GM12878 (cell line): ENCODE data around the gene DMRTC2. TPM values are rescaled to one million over a fixed set of nuclear protein-coding genes. Genes with fewer than 3 reads are reported as not detected.

Source experiments
- ATF2 ChIP-seq: IDR thresholded peaks from 2 replicates; pipeline ENCODE4 v1.6.1; 2012; ENCODE audit warnings: low read length, inconsistent platforms
- CBX5 ChIP-seq: sonication (generic); IDR thresholded peaks from 2 replicates; pipeline ENCODE4 v1.6.1; 2016; ENCODE audit warnings: low read depth, moderate library complexity, mild to moderate bottlenecking, inconsistent platforms
- CHD1 ChIP-seq: IDR thresholded peaks from 2 replicates; pipeline ENCODE4 v1.6.1; 2012; ENCODE audit warnings: low read depth, low read length, improper control_type of control experiment
- CREB1 ChIP-seq: IDR thresholded peaks from 2 replicates; pipeline ENCODE4 v1.6.1; 2012; ENCODE audit warnings: low read depth, mild to moderate bottlenecking, inconsistent platforms
- CREM ChIP-seq: IDR thresholded peaks from 2 replicates; pipeline ENCODE4 v1.6.1; 2014; ENCODE audit warnings: antibody characterized with exemption, low read depth
- FOS ChIP-seq: IDR thresholded peaks from 3 replicates; pipeline ENCODE4 v1.6.1; 2011; ENCODE audit warnings: borderline replicate concordance; ENCODE audit not compliant: insufficient read length; ENCODE audit errors: extremely low read depth
- IRF5 ChIP-seq: fragments of 450-650 bp; IDR thresholded peaks from 2 replicates; pipeline ENCODE4 v1.6.1; 2017; ENCODE audit warnings: borderline replicate concordance
- MTA2 ChIP-seq: fragments of 450-650 bp; IDR thresholded peaks from 2 replicates; pipeline ENCODE4 v1.6.1; 2016; ENCODE audit warnings: low read depth, mild to moderate bottlenecking, moderate library complexity
- MXI1 ChIP-seq: fragments of 150-350 bp; IDR thresholded peaks from 2 replicates; pipeline ENCODE4 v1.6.1; 2011; ENCODE audit warnings: low read depth, mild to moderate bottlenecking, inconsistent platforms, low read length, improper control_type of control experiment
- NRF1 ChIP-seq: conservative IDR thresholded peaks from 2 replicates; pipeline ENCODE4 v1.6.1; 2011; ENCODE audit warnings: mild to moderate bottlenecking, low read depth, low read length, improper control_type of control experiment
- PML ChIP-seq: IDR thresholded peaks from 2 replicates; pipeline ENCODE4 v1.6.1; 2012; ENCODE audit warnings: low read length, inconsistent platforms
- POLR2AphosphoS5 ChIP-seq: IDR thresholded peaks from 2 replicates; pipeline ENCODE4 v1.6.1; 2011; ENCODE audit warnings: mild to moderate bottlenecking, low read length, inconsistent platforms
- RBBP5 ChIP-seq: fragments of 200-600 bp; sonication (generic); conservative IDR thresholded peaks from 2 replicates; pipeline ENCODE4 v1.6.1; 2016
- SIX5 ChIP-seq: IDR thresholded peaks from 2 replicates; pipeline ENCODE4 v1.6.1; 2011; ENCODE audit warnings: mild to moderate bottlenecking, low read depth, low read length, moderate library complexity; ENCODE audit not compliant: severe bottlenecking
- TCF12 ChIP-seq: IDR thresholded peaks from 2 replicates; pipeline ENCODE4 v1.6.1; 2011; ENCODE audit warnings: low read depth, mild to moderate bottlenecking, low read length
- YBX1 ChIP-seq: fragments of 450-650 bp; IDR thresholded peaks from 2 replicates; pipeline ENCODE4 v1.6.1; 2016; ENCODE audit warnings: antibody characterized with exemption
- ZNF24 ChIP-seq: fragments of 450-650 bp; IDR thresholded peaks from 2 replicates; pipeline ENCODE4 v1.6.1; 2017; ENCODE audit warnings: antibody characterized with exemption, mild to moderate bottlenecking
- polyA plus RNA-seq, 11 experiments: library from polyadenylated mRNA; depleted of rRNA in 4 of 11; unstranded in 6 of 11; stranded (reverse) in 5 of 11; fragments of >200 nt; fragmentation: Nextera tagmentation in 4 of 11; fragmentation: Illumina TruSeq in 1 of 11; extraction: Ambion mirVana in 4 of 11; extraction: Trizol in 1 of 11; gene quantifications; 1 replicate in 1 of 11; 2 replicates in 10 of 11; pipeline versions ENCODE4 v1.2.1 to v1.2.3, GENCODE V29; 2011 to 2016; ENCODE audit warnings: inconsistent platforms in 2 of 11, missing spikeins in 2 of 11, low read depth in 1 of 11
- total RNA-seq, 4 experiments: library from RNA; depleted of rRNA in 3 of 4; stranded (reverse); fragments of >200 nt in 3 of 4; fragmentation: Illumina TruSeq in 1 of 4; extraction: Trizol in 1 of 4; gene quantifications; 2 replicates each; pipeline versions ENCODE4 v1.2.1 to v1.2.3, GENCODE V29; 2013 to 2021
- TF ChIP-seq, protein P1 (sequence below): fragments of 450-650 bp; IDR thresholded peaks from 2 replicates; pipeline ENCODE4 v1.6.1; 2018; ENCODE audit warnings: mild to moderate bottlenecking, low read depth, moderate library complexity; ENCODE audit not compliant: partially characterized antibody
- TF ChIP-seq, protein P2 (sequence below): fragments of 450-650 bp; IDR thresholded peaks from 2 replicates; pipeline ENCODE4 v1.6.1; 2016; ENCODE audit warnings: mild to moderate bottlenecking, moderate library complexity, borderline replicate concordance

The DMRTC2 gene
- total and polyA plus RNA-seq, 10 of the 15 experiments (the other 5 are each of a cell fraction or from before 2014, with no cell fraction given): not detected

DNA sequence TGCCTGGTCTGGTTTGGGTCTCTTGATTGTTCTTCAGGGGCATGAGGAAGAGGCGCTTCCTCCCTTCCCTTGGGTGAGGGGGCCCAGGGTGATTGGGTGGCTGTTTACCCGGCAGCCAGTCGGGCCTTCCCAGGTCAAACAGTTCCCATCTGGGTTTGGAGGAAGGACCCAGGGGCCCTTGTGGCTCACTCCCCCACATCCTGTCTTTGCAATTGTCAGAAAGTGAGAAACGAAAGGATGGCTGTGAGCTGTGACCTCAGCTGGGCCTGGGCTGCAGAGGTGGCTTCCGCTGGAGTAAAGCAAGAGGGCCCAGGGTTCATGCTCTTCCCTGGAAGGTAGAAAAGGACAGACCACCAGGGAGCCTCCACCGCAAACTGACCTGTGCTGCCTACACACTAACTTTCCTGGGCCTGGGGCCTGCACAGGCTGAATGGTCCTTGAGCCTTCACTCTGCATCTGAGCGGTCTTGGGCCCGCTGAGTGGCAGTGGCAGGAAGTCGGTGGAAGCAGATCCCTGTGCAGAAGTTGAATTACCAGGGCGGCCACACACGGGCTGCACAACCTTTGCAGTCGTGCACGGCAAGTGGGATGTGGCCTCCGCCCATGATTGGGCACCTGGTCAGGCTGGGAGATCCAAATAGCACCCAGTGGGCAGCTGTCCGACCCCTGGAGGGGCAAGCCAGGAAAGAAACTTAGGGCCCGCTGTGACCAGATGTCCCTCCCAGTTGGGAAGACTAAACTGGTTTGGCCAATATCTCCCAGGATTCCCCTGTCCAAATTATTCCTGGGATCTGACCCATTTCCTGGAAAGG lies 26.9 kb downstream of the DMRTC2 start (continued):
- TF ChIP-seq ATF2: peak; percentile 56
- TF ChIP-seq SIX5: no peak
- no peak for TF ChIP-seq NRF1
- no peak for TF ChIP-seq CHD1
- TF ChIP-seq POLR2AphosphoS5: peak; percentile 82; the same call in 1 of the 2 replicates
- no peak for TF ChIP-seq ZNF24
- TF ChIP-seq MXI1: peak; percentile 38; the same call in 1 of the 2 replicates
- peak; percentile 77; the same call in 1 of the 2 replicates for TF ChIP-seq CREM
- TF ChIP-seq CREB1: 0 out of 2 replicates have a peak, but pooled peaks have one; percentile 59
- no peak for TF ChIP-seq RBBP5
- TF ChIP-seq TCF12: peak; percentile 64; the same call in 1 of the 2 replicates
- TF ChIP-seq, protein P1, sequence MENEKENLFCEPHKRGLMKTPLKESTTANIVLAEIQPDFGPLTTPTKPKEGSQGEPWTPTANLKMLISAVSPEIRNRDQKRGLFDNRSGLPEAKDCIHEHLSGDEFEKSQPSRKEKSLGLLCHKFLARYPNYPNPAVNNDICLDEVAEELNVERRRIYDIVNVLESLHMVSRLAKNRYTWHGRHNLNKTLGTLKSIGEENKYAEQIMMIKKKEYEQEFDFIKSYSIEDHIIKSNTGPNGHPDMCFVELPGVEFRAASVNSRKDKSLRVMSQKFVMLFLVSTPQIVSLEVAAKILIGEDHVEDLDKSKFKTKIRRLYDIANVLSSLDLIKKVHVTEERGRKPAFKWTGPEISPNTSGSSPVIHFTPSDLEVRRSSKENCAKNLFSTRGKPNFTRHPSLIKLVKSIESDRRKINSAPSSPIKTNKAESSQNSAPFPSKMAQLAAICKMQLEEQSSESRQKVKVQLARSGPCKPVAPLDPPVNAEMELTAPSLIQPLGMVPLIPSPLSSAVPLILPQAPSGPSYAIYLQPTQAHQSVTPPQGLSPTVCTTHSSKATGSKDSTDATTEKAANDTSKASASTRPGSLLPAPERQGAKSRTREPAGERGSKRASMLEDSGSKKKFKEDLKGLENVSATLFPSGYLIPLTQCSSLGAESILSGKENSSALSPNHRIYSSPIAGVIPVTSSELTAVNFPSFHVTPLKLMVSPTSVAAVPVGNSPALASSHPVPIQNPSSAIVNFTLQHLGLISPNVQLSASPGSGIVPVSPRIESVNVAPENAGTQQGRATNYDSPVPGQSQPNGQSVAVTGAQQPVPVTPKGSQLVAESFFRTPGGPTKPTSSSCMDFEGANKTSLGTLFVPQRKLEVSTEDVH: peak; percentile 50
- no peak for TF ChIP-seq CBX5
- no peak for TF ChIP-seq IRF5
- no peak for TF ChIP-seq YBX1
- TF ChIP-seq MTA2: peak; percentile 81
- TF ChIP-seq PML: no peak; the same call in 1 of the 2 replicates
- TF ChIP-seq FOS: no peak
- TF ChIP-seq, protein P2, sequence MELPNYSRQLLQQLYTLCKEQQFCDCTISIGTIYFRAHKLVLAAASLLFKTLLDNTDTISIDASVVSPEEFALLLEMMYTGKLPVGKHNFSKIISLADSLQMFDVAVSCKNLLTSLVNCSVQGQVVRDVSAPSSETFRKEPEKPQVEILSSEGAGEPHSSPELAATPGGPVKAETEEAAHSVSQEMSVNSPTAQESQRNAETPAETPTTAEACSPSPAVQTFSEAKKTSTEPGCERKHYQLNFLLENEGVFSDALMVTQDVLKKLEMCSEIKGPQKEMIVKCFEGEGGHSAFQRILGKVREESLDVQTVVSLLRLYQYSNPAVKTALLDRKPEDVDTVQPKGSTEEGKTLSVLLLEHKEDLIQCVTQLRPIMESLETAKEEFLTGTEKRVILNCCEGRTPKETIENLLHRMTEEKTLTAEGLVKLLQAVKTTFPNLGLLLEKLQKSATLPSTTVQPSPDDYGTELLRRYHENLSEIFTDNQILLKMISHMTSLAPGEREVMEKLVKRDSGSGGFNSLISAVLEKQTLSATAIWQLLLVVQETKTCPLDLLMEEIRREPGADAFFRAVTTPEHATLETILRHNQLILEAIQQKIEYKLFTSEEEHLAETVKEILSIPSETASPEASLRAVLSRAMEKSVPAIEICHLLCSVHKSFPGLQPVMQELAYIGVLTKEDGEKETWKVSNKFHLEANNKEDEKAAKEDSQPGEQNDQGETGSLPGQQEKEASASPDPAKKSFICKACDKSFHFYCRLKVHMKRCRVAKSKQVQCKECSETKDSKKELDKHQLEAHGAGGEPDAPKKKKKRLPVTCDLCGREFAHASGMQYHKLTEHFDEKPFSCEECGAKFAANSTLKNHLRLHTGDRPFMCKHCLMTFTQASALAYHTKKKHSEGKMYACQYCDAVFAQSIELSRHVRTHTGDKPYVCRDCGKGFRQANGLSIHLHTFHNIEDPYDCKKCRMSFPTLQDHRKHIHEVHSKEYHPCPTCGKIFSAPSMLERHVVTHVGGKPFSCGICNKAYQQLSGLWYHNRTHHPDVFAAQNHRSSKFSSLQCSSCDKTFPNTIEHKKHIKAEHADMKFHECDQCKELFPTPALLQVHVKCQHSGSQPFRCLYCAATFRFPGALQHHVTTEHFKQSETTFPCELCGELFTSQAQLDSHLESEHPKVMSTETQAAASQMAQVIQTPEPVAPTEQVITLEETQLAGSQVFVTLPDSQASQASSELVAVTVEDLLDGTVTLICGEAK: peak; percentile 27; the same call in 1 of the 2 replicates
